ENCODE results near the gene SEC62.
"Not testable (repeated sequence)": the region's sequence is repeated elsewhere in the genome, so short reads cannot be mapped to it uniquely, and the experiment has no call there.

The SEC62 gene

GRCh38 chr3:170012683-170013400, 46.2 kb downstream of the SEC62 start:
- DNase-seq (ENCODE audit: low read depth in 2 of 3, low spot score in 2 of 3), result no peak

- DNase-seq (ENCODE audit: low read depth in 2 of 3, low spot score in 2 of 3), result no peak
These were observed 49.5 kb downstream of the SEC62 start for GRCh38 chr3:170016057-170016456.

- DNase-seq (ENCODE audit: low read depth in 2 of 3, low spot score in 2 of 3), result not testable (repeated sequence)
These were observed 52.7 kb downstream of the SEC62 start for GRCh38 chr3:170019306-170019705.

GRCh38 chr3:170021083-170021482, 54.5 kb downstream of the SEC62 start:
- no peak for DNase-seq (ENCODE audit: low read depth in 2 of 3, low spot score in 2 of 3)

- no peak for DNase-seq (ENCODE audit: low read depth in 2 of 3, low spot score in 2 of 3)
These were observed 55.7 kb downstream of the SEC62 start for GRCh38 chr3:170022336-170022735.

- no peak for DNase-seq (ENCODE audit: low read depth in 2 of 3, low spot score in 2 of 3)
These were observed 56.6 kb downstream of the SEC62 start for GRCh38 chr3:170023165-170023564.

GRCh38 chr3:170024581-170024980, 58.0 kb downstream of the SEC62 start:
- no peak for DNase-seq (ENCODE audit: low read depth in 2 of 3, low spot score in 2 of 3)

- no peak for DNase-seq (ENCODE audit: low read depth in 2 of 3, low spot score in 2 of 3)
These were observed 60.9 kb downstream of the SEC62 start for GRCh38 chr3:170027233-170028102.

GRCh38 chr3:170033489-170033888, 66.9 kb downstream of the SEC62 start:
- no peak for DNase-seq (ENCODE audit: low read depth in 2 of 3, low spot score in 2 of 3)

- DNase-seq (ENCODE audit: low read depth in 2 of 3, low spot score in 2 of 3), result peak; percentile 55 to 76 (median 72)
These were observed 71.1 kb downstream of the SEC62 start, which contains the start of gene GPR160 for GRCh38 chr3:170037463-170038433. Gene GPR160, plus strand, starts transcription at chr3:170037995. Its CDS starts 45,978 bp downstream, at chr3:170083973.

- DNase-seq (ENCODE audit: low read depth in 2 of 3, low spot score in 2 of 3), result peak in 1 of 3 experiments; percentile 23
These were observed 72.0 kb downstream of the SEC62 start for GRCh38 chr3:170038434-170039110.

GRCh38 chr3:170040418-170040817, 73.8 kb downstream of the SEC62 start:
- no peak for DNase-seq (ENCODE audit: low read depth in 2 of 3, low spot score in 2 of 3)

- no peak for DNase-seq (ENCODE audit: low read depth in 2 of 3, low spot score in 2 of 3)
These were observed 76.9 kb downstream of the SEC62 start for GRCh38 chr3:170043506-170043905.

GRCh38 chr3:170044271-170044670, 77.7 kb downstream of the SEC62 start:
- DNase-seq (ENCODE audit: low read depth in 2 of 3, low spot score in 2 of 3), result no peak

- DNase-seq (ENCODE audit: low read depth in 2 of 3, low spot score in 2 of 3), result no peak
These were observed 78.2 kb downstream of the SEC62 start for GRCh38 chr3:170044795-170045244.

- no peak for DNase-seq (ENCODE audit: low read depth in 2 of 3, low spot score in 2 of 3)
These were observed 79.9 kb downstream of the SEC62 start for GRCh38 chr3:170046269-170047132.

- no peak for DNase-seq (ENCODE audit: low read depth in 2 of 3, low spot score in 2 of 3)
These were observed 80.5 kb downstream of the SEC62 start for GRCh38 chr3:170047133-170047404.
